Left ventricle myocardium inferior (tissue), 1 donor: Measurements from ENCODE around the gene PDPR. TPM values are rescaled to one million over a fixed set of nuclear protein-coding genes. Genes with fewer than 3 reads are reported as not detected.

Experiments
- DNase-seq: peaks from one replicate; pipeline ENCODE4 v3.0.0-alpha.2; 2020
- H3K27ac ChIP-seq: fragments of 200-600 bp; replicated peaks from 2 replicates; pipeline ENCODE4 v1.8.0; 2021
- H3K27me3 ChIP-seq: fragments of 200-600 bp; 2 replicates; pipeline ENCODE4 v1.8.0; 2021; ENCODE audit warnings: low read depth
- H3K36me3 ChIP-seq: fragments of 200-600 bp; 2 replicates; pipeline ENCODE4 v1.8.0; 2021
- H3K4me1 ChIP-seq: fragments of 200-600 bp; 2 replicates; pipeline ENCODE4 v1.8.0; 2021
- H3K4me3 ChIP-seq: fragments of 200-600 bp; 2 replicates; pipeline ENCODE4 v1.8.0; 2021; ENCODE audit warnings: mild to moderate bottlenecking, moderate library complexity
- H3K9me3 ChIP-seq: fragments of 200-600 bp; replicated peaks from 2 replicates; pipeline ENCODE4 v1.8.0; 2021
- intact Hi-C: fragments of 100-400 bp; cut with micrococcal nuclease; formaldehyde crosslinking; loops from one replicate; pipeline ENCODE4 v1.11.0; 2022
- total RNA-seq: library from RNA; stranded (reverse); fragmentation: NEBNext Ultra II Directional; extraction: Animal tissue kit (Norgen Biotek cat#: 25700); gene quantifications from one replicate; pipeline ENCODE4 v1.2.1, GENCODE V29; 2021
- TF ChIP-seq, protein P1 (sequence below): fragments of 200-600 bp; IDR thresholded peaks from 2 replicates; pipeline ENCODE4 v1.8.0; 2021; ENCODE audit warnings: antibody characterized with exemption, mild to moderate bottlenecking, borderline replicate concordance
- donor health status: DM: no; HTN: yes; CAD: no; lungs with severe emphysema.

The PDPR gene
- total RNA-seq, 1 donor from 2014 or later, result 22.2 TPM

DNA sequence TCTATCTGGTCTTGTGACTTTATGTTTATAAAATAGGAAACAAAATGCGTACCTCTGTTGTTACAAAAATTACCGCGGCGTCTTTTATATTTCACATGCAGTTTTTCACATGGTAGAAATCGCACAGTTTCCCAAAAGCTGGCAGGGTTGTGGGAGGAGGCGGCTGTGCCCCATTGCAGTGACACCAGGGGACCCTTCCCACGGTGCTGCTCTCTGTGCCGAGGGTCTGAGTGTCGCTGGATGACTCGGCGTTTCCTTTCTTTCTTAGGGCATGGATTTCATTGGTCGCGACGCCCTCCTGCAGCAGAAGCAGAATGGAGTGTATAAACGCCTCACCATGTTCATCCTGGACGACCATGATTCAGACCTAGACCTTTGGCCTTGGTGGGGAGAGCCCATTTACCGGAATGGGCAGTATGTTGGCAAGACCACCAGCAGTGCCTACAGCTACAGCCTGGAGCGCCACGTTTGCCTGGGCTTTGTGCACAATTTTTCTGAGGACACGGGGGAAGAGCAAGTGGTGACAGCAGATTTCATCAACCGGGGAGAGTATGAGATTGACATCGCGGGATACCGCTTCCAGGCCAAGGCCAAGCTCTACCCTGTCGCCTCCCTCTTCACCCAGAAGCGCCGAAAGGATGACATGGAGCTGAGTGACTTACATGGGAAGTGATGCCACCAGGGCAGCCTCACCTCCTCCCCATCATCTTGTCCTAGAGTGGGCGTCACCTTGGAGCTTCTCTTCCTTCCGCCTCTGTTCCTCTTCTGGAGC, 42.3 kb downstream of the PDPR start:
- no peaks in the 10 kb centered on the region for H3K27me3 ChIP-seq
- TF ChIP-seq, protein P1, sequence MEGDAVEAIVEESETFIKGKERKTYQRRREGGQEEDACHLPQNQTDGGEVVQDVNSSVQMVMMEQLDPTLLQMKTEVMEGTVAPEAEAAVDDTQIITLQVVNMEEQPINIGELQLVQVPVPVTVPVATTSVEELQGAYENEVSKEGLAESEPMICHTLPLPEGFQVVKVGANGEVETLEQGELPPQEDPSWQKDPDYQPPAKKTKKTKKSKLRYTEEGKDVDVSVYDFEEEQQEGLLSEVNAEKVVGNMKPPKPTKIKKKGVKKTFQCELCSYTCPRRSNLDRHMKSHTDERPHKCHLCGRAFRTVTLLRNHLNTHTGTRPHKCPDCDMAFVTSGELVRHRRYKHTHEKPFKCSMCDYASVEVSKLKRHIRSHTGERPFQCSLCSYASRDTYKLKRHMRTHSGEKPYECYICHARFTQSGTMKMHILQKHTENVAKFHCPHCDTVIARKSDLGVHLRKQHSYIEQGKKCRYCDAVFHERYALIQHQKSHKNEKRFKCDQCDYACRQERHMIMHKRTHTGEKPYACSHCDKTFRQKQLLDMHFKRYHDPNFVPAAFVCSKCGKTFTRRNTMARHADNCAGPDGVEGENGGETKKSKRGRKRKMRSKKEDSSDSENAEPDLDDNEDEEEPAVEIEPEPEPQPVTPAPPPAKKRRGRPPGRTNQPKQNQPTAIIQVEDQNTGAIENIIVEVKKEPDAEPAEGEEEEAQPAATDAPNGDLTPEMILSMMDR, result no peak
- no peaks in the 10 kb centered on the region for H3K4me1 ChIP-seq
- no peaks in the 10 kb centered on the region for H3K9me3 ChIP-seq
- H3K27ac ChIP-seq, result no peak overlapping the region
- intact Hi-C loops, result no loop called here
- H3K4me3 ChIP-seq, result no peak overlapping the region
- DNase-seq, result no peak
- peaks cover 97% of the 10 kb centered on the region for H3K36me3 ChIP-seq

- no peak for DNase-seq
- Histone ChIP-seq H3K27me3 (no peaks in the 10 kb centered on the region), H3K4me1 (no peaks in the 10 kb centered on the region), H3K27ac (no peak overlapping the region), H3K36me3 (peaks cover 97% of the 10 kb centered on the region), H3K9me3 (no peaks in the 10 kb centered on the region), H3K4me3 (no peak overlapping the region)
- intact Hi-C loops, result no loop called here
- TF ChIP-seq, protein P1, result no peak
Observed at GRCh38 chr16:70157105-70157476, 43.0 kb downstream of the PDPR start.

DNA sequence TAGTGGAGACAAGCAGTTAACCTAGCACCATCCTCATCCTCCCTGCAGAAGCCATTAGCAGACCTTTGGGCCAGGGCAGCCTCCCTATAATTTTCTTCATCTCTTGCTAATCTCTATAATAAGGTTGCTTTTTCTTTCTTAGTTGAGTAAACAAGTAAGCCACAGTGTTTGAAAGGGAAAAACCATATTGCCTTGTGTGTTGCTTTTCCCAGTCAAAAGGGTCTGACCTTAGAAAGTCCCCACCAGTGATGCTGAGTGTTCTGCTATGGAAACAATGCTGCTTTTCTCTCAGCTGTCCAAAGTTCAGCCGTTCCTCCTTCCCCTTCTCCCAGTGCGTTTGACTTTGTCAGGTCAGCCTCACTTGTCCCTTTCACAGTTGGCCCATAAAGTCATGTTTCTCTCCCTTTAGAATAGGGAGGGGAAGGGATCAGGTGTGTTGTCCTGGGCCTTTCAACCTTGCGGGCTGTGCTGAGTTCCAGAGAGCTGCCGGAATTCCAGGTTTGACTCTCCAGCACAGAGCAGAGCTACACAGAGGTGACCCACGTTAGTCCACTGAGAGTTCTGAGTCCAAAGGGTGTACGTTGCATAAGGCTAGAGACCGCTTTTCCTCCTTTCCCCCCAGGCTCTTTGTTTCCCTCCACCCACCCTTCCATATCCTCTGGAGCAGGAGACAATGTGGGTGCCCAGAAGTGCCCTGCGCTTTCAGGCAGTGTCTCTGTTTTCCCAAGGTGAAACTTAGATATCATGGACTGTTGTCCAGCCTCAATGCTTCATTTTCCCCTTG, 43.5 kb downstream of the PDPR start:
- Histone ChIP-seq H3K9me3 (no peaks in the 10 kb centered on the region), H3K27me3 (no peaks in the 10 kb centered on the region), H3K4me3 (no peak overlapping the region), H3K4me1 (no peaks in the 10 kb centered on the region), H3K36me3 (peaks cover 97% of the 10 kb centered on the region), H3K27ac (no peak overlapping the region)
- no peak for DNase-seq
- TF ChIP-seq, protein P1, result no peak
- intact Hi-C loops, result no loop called here

- Histone ChIP-seq H3K4me1 (no peaks in the 10 kb centered on the region), H3K27ac (no peak overlapping the region), H3K36me3 (peaks cover 92% of the 10 kb centered on the region), H3K27me3 (no peaks in the 10 kb centered on the region), H3K9me3 (no peaks in the 10 kb centered on the region), H3K4me3 (no peak overlapping the region)
- intact Hi-C loops, result no loop called here
- DNase-seq, result no peak
- TF ChIP-seq, protein P1, result no peak
Observed at GRCh38 chr16:70158261-70158939, 44.3 kb downstream of the PDPR start.
